Measurements from ENCODE around the gene CACNA2D1.

GRCh38 chr7:82450759-82451158 is 7.2 kb upstream of the CACNA2D1 start:
- TF ChIP-seq TAF1 (IDR thresholded peaks at IDR 0.05; ENCODE audit: low read depth) (no peak), RAD21 (IDR thresholded peaks at IDR 0.05; ENCODE audit: low read depth) (no peak), EP300 (IDR thresholded peaks at IDR 0.05; ENCODE audit: borderline replicate concordance) (no peak), YY1 (IDR thresholded peaks at IDR 0.05; ENCODE audit: low read depth) (no peak), ZBTB7A (IDR thresholded peaks at IDR 0.05; ENCODE audit: low read depth) (no peak)

Measured in Ishikawa (cell line).